HepG2 (cell line): ENCODE results near the gene C16orf54. TPM values are rescaled to one million over a fixed set of nuclear protein-coding genes. Genes with fewer than 3 reads are reported as not detected.

Experiments
- ARID5B ChIP-seq: IDR thresholded peaks from 2 replicates; pipeline ENCODE4 v1.4.0; 2020; ENCODE audit warnings: mild to moderate bottlenecking, missing genetic modification reagents
- ARNTL ChIP-seq: sonication (generic); formaldehyde crosslinking; IDR thresholded peaks from 2 replicates; pipeline ENCODE4 v1.4.0; 2020; ENCODE audit warnings: mild to moderate bottlenecking, missing genetic modification reagents
- FOSL2 ChIP-seq: sonication (generic); formaldehyde crosslinking; IDR thresholded peaks from 2 replicates; pipeline ENCODE4 v1.4.0; 2020; ENCODE audit warnings: missing genetic modification reagents
- HMG20B ChIP-seq: conservative IDR thresholded peaks from 2 replicates; pipeline ENCODE4 v1.6.1; 2016; ENCODE audit warnings: missing genetic modification reagents, missing compliant biosample characterization
- NCOA1 ChIP-seq: sonication (generic); formaldehyde crosslinking; IDR thresholded peaks from 2 replicates; pipeline ENCODE4 v1.9.0; 2021; ENCODE audit warnings: missing genetic modification reagents
- PTBP1 ChIP-seq: fragments of 200-400 bp; formaldehyde crosslinking; IDR thresholded peaks from 2 replicates; pipeline ENCODE4 v1.6.1; 2018; ENCODE audit warnings: low read length, low read depth; ENCODE audit not compliant: poor library complexity, severe bottlenecking
- SP1 ChIP-seq, 2 experiments: fragments of 450-650 bp in 1 of 2; sonication (generic) in 1 of 2; formaldehyde crosslinking in 1 of 2; IDR thresholded peaks; 2 replicates each; pipeline versions ENCODE4 v1.4.0 to v1.6.1; 2016 to 2020; ENCODE audit warnings: missing genetic modification reagents in 1 of 2
- YY1 ChIP-seq: IDR thresholded peaks from 2 replicates; pipeline ENCODE4 v1.6.1; 2011; ENCODE audit warnings: low read length, low read depth, moderate library complexity, mild to moderate bottlenecking; ENCODE audit not compliant: insufficient read depth, insufficient replicate concordance
- ZBTB1 ChIP-seq: sonication (generic); formaldehyde crosslinking; IDR thresholded peaks from 2 replicates; pipeline ENCODE4 v1.4.0; 2020; ENCODE audit warnings: missing genetic modification reagents, borderline replicate concordance
- ZNF331 ChIP-seq: sonication (generic); formaldehyde crosslinking; IDR thresholded peaks from 2 replicates; pipeline ENCODE4 v1.4.0; 2020; ENCODE audit warnings: missing genetic modification reagents
- ZNF549 ChIP-seq: sonication (generic); formaldehyde crosslinking; IDR thresholded peaks from 2 replicates; pipeline ENCODE4 v1.5.0; 2020; ENCODE audit warnings: missing genetic modification reagents
- ZNF629 ChIP-seq: sonication (generic); formaldehyde crosslinking; conservative IDR thresholded peaks from 2 replicates; pipeline ENCODE4 v1.5.0; 2020; ENCODE audit warnings: missing genetic modification reagents
- ZNF768 ChIP-seq: sonication (generic); formaldehyde crosslinking; IDR thresholded peaks from 2 replicates; pipeline ENCODE4 v1.4.0; 2020; ENCODE audit warnings: missing genetic modification reagents
- polyA plus RNA-seq, 8 experiments: library from polyadenylated mRNA; depleted of rRNA in 3 of 8; stranded (reverse) in 7 of 8; unstranded in 1 of 8; fragments of >200 nt; fragmentation: Illumina TruSeq in 4 of 8; extraction: Trizol in 4 of 8; gene quantifications; 2 replicates each; pipeline versions ENCODE4 v1.2.1 to v1.2.3, GENCODE V29; 2011 to 2016; ENCODE audit warnings: low read depth in 4 of 8, missing spikeins in 1 of 8, mixed read lengths in 1 of 8; ENCODE audit not compliant: insufficient read depth in 1 of 8
- total RNA-seq, 5 experiments: library from RNA; depleted of rRNA; stranded (reverse); fragments of >200 nt; fragmentation: Illumina TruSeq; extraction: Trizol; gene quantifications; 2 replicates each; pipeline ENCODE4 v1.2.3, GENCODE V29; 2016; ENCODE audit warnings: low read depth in 1 of 5
- TF ChIP-seq, protein P1 (sequence below): conservative IDR thresholded peaks from 2 replicates; pipeline ENCODE4 v1.6.1; 2018; ENCODE audit warnings: missing genetic modification reagents
- TF ChIP-seq, protein P2 (sequence below): sonication (generic); formaldehyde crosslinking; conservative IDR thresholded peaks from 2 replicates; pipeline ENCODE4 v1.4.0; 2020; ENCODE audit warnings: missing genetic modification reagents
- TF ChIP-seq, protein P3 (sequence below): sonication (generic); formaldehyde crosslinking; IDR thresholded peaks from 2 replicates; pipeline ENCODE4 v1.5.1; 2020; ENCODE audit warnings: mild to moderate bottlenecking, missing genetic modification reagents, borderline replicate concordance

Gene C16orf54
- total and polyA plus RNA-seq, 2 of the 13 experiments (the other 11 are each of a cell fraction or from before 2014, with no cell fraction given): not detected

GRCh38 chr16:29710227-29711219 is 35.3 kb downstream of the C16orf54 start (continued):
- TF ChIP-seq, protein P1, sequence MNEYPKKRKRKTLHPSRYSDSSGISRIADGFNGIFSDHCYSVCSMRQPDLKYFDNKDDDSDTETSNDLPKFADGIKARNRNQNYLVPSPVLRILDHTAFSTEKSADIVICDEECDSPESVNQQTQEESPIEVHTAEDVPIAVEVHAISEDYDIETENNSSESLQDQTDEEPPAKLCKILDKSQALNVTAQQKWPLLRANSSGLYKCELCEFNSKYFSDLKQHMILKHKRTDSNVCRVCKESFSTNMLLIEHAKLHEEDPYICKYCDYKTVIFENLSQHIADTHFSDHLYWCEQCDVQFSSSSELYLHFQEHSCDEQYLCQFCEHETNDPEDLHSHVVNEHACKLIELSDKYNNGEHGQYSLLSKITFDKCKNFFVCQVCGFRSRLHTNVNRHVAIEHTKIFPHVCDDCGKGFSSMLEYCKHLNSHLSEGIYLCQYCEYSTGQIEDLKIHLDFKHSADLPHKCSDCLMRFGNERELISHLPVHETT (CRISPR knock-in tag): no peak
- no peak for TF ChIP-seq PTBP1
- no peak for TF ChIP-seq ZNF549 (CRISPR knock-in tag)
- TF ChIP-seq ARNTL (CRISPR knock-in tag): no peak
- no peak for TF ChIP-seq YY1
- TF ChIP-seq ARID5B: no peak; the same call in 1 of the 2 replicates
- TF ChIP-seq SP1 (IDR thresholded peaks at IDR 0.05): no peak
- TF ChIP-seq SP1 (CRISPR knock-in tag; IDR thresholded peaks at IDR 0.05): no peak
- peak; percentile 39; the same call in 1 of the 2 replicates for TF ChIP-seq FOSL2
- TF ChIP-seq, protein P2, sequence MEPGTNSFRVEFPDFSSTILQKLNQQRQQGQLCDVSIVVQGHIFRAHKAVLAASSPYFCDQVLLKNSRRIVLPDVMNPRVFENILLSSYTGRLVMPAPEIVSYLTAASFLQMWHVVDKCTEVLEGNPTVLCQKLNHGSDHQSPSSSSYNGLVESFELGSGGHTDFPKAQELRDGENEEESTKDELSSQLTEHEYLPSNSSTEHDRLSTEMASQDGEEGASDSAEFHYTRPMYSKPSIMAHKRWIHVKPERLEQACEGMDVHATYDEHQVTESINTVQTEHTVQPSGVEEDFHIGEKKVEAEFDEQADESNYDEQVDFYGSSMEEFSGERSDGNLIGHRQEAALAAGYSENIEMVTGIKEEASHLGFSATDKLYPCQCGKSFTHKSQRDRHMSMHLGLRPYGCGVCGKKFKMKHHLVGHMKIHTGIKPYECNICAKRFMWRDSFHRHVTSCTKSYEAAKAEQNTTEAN: no peak
- TF ChIP-seq NCOA1 (CRISPR knock-in tag): no peak
- peak; percentile 11; the same call in 1 of the 2 replicates for TF ChIP-seq ZNF331 (CRISPR knock-in tag)
- TF ChIP-seq, protein P3, sequence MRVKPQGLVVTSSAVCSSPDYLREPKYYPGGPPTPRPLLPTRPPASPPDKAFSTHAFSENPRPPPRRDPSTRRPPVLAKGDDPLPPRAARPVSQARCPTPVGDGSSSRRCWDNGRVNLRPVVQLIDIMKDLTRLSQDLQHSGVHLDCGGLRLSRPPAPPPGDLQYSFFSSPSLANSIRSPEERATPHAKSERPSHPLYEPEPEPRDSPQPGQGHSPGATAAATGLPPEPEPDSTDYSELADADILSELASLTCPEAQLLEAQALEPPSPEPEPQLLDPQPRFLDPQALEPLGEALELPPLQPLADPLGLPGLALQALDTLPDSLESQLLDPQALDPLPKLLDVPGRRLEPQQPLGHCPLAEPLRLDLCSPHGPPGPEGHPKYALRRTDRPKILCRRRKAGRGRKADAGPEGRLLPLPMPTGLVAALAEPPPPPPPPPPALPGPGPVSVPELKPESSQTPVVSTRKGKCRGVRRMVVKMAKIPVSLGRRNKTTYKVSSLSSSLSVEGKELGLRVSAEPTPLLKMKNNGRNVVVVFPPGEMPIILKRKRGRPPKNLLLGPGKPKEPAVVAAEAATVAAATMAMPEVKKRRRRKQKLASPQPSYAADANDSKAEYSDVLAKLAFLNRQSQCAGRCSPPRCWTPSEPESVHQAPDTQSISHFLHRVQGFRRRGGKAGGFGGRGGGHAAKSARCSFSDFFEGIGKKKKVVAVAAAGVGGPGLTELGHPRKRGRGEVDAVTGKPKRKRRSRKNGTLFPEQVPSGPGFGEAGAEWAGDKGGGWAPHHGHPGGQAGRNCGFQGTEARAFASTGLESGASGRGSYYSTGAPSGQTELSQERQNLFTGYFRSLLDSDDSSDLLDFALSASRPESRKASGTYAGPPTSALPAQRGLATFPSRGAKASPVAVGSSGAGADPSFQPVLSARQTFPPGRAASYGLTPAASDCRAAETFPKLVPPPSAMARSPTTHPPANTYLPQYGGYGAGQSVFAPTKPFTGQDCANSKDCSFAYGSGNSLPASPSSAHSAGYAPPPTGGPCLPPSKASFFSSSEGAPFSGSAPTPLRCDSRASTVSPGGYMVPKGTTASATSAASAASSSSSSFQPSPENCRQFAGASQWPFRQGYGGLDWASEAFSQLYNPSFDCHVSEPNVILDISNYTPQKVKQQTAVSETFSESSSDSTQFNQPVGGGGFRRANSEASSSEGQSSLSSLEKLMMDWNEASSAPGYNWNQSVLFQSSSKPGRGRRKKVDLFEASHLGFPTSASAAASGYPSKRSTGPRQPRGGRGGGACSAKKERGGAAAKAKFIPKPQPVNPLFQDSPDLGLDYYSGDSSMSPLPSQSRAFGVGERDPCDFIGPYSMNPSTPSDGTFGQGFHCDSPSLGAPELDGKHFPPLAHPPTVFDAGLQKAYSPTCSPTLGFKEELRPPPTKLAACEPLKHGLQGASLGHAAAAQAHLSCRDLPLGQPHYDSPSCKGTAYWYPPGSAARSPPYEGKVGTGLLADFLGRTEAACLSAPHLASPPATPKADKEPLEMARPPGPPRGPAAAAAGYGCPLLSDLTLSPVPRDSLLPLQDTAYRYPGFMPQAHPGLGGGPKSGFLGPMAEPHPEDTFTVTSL (CRISPR knock-in tag): no peak
- no peak for TF ChIP-seq ZBTB1
- no peak for TF ChIP-seq HMG20B (CRISPR knock-in tag)
- no peak for TF ChIP-seq ZNF768 (CRISPR knock-in tag)
- TF ChIP-seq ZNF629 (CRISPR knock-in tag): 0 out of 2 replicates have a peak, but pooled peaks have one; percentile 11
